ENCODE data around the gene OR6N1.

Gene OR6N1

GRCh38 chr1:158771950-158772866 is at the start of gene OR6N1:
Gene OR6N1, minus strand, starts transcription at chr1:158772195. Its CDS starts 5,513 bp downstream, at chr1:158766682.
- DNase-seq = no peak

- no peak for DNase-seq
Observed at GRCh38 chr1:158821723-158822122, 49.7 kb upstream of the OR6N1 start.

GRCh38 chr1:158819461-158820443 is 47.8 kb upstream of the OR6N1 start:
- peak; percentile 35 for DNase-seq

GRCh38 chr1:158818975-158819431 is 47.0 kb upstream of the OR6N1 start:
- DNase-seq = no peak

GRCh38 chr1:158818560-158818959 is 46.6 kb upstream of the OR6N1 start:
- no peak for DNase-seq

GRCh38 chr1:158814970-158815369 is 43.0 kb upstream of the OR6N1 start:
- no peak for DNase-seq

- no peak for DNase-seq
Observed at GRCh38 chr1:158813164-158813563, 41.2 kb upstream of the OR6N1 start.

- no peak for DNase-seq
Observed at GRCh38 chr1:158812336-158812735, 40.3 kb upstream of the OR6N1 start.

- DNase-seq = no peak
Observed at GRCh38 chr1:158810311-158810710, 38.3 kb upstream of the OR6N1 start.

GRCh38 chr1:158809862-158810261 is 37.9 kb upstream of the OR6N1 start:
- no peak for DNase-seq

- DNase-seq = no peak
Observed at GRCh38 chr1:158809256-158809655, 37.3 kb upstream of the OR6N1 start.

GRCh38 chr1:158806916-158807536 is 35.0 kb upstream of the OR6N1 start:
- no peak for DNase-seq

- DNase-seq = no peak
Observed at GRCh38 chr1:158803678-158804077, 31.7 kb upstream of the OR6N1 start.

- no peak for DNase-seq
Observed at GRCh38 chr1:158801396-158801795, 29.4 kb upstream of the OR6N1 start.

GRCh38 chr1:158800526-158800925 is 28.5 kb upstream of the OR6N1 start:
- no peak for DNase-seq

- DNase-seq = no peak
Observed at GRCh38 chr1:158799689-158800088, 27.7 kb upstream of the OR6N1 start.

- DNase-seq = peak; percentile 13
Observed at GRCh38 chr1:158798531-158798930, 26.5 kb upstream of the OR6N1 start.

GRCh38 chr1:158794247-158794646 is 22.3 kb upstream of the OR6N1 start:
- DNase-seq = no peak

- peak; percentile 52 for DNase-seq
Observed at GRCh38 chr1:158793604-158794003, 21.6 kb upstream of the OR6N1 start.

GRCh38 chr1:158781104-158781503 is 9.1 kb upstream of the OR6N1 start, which contains the start of gene OR6N2:
Gene OR6N2, minus strand, starts transcription at chr1:158781204. Its CDS starts 3,569 bp downstream, at chr1:158777635.
- no peak for DNase-seq

- DNase-seq = no peak
Observed at GRCh38 chr1:158754420-158754819, 17.6 kb downstream of the OR6N1 start, which contains the start of gene OR6K6. Gene OR6K6, plus strand, starts transcription at chr1:158754720. Its CDS starts 168 bp downstream, at chr1:158754888.

- no peak for DNase-seq
Observed at GRCh38 chr1:158752155-158752712, 19.8 kb downstream of the OR6N1 start.
